Measurements from ENCODE around the gene SAMMSON. TPM values are rescaled to one million over a fixed set of nuclear protein-coding genes. Genes with fewer than 3 reads are reported as not detected.

Gene SAMMSON
- total and polyA plus RNA-seq, 2 experiments from 2014 or later = not detected

GRCh38 chr3:69967156-69967555, 32.4 kb upstream of the SAMMSON start (continued):
- TF ChIP-seq ZNF114 (CRISPR knock-in tag; IDR thresholded peaks at IDR 0.05) (no peak), ZNF331 (CRISPR knock-in tag; IDR thresholded peaks at IDR 0.05; ENCODE audit: low read depth) (no peak), STAT1 (IDR thresholded peaks at IDR 0.05; ENCODE audit: unreplicated experiment) (no peak), CTCF (conservative IDR thresholded peaks at IDR 0.05; ENCODE audit: low read depth in 2 of 2) (no peak), ETS1 (IDR thresholded peaks at IDR 0.05) (no peak)

GRCh38 chr3:69970827-69971226, 28.7 kb upstream of the SAMMSON start:
- no peaks in the 10 kb centered on the region for H3K4me1 ChIP-seq (ENCODE audit: insufficient read depth)
- no peaks in the 10 kb centered on the region for H3K79me2 ChIP-seq (replicated peaks; ENCODE audit: insufficient read depth)
- peaks cover 4% of the 10 kb centered on the region; the same call in 1 of the 2 replicates for H3K9me2 ChIP-seq (ENCODE audit: insufficient read depth)
- no peaks in the 10 kb centered on the region for H3F3A ChIP-seq (replicated peaks; ENCODE audit: low read depth)
- DNase-seq (ENCODE audit: low spot score) (no peak), ATAC-seq (no peak)
- no peak overlapping the region for H3K27ac Mint-ChIP-seq
- H3K4me3 Mint-ChIP-seq = no peak overlapping the region
- no peak overlapping the region for H2AFZ ChIP-seq
- no peak overlapping the region for H3K4me2 ChIP-seq
- H3K9me3 Mint-ChIP-seq = no peaks in the 10 kb centered on the region
- H3K36me3 Mint-ChIP-seq (ENCODE audit: low read depth) = no peaks in the 10 kb centered on the region
- H3K4me1 Mint-ChIP-seq = no peaks in the 10 kb centered on the region
- no peaks in the 10 kb centered on the region for H3K27me3 ChIP-seq (ENCODE audit: insufficient read depth)
- H3K27me3 Mint-ChIP-seq (ENCODE audit: insufficient read depth, low read depth, poor library complexity) = peaks cover 4% of the 10 kb centered on the region
- H3K4me3 ChIP-seq = no peak overlapping the region
- no peaks in the 10 kb centered on the region for H3K36me3 ChIP-seq (ENCODE audit: insufficient read depth)
- H3K27ac ChIP-seq (ENCODE audit: low read depth) = no peak overlapping the region
- H4K20me1 ChIP-seq (replicated peaks; ENCODE audit: insufficient read depth) = no peaks in the 10 kb centered on the region
- TF ChIP-seq EZH2phosphoT487 (IDR thresholded peaks at IDR 0.05; ENCODE audit: unreplicated experiment) = no peak
- no peak for TF ChIP-seq ZNF462 (CRISPR knock-in tag; IDR thresholded peaks at IDR 0.05)
- TF ChIP-seq ZNF114 (CRISPR knock-in tag; IDR thresholded peaks at IDR 0.05) = no peak
- no peak for TF ChIP-seq JUNB (IDR thresholded peaks at IDR 0.05; ENCODE audit: unreplicated experiment)
- TF ChIP-seq EZH2 (IDR thresholded peaks at IDR 0.05; ENCODE audit: low read depth, unreplicated experiment) = no peak
- TF ChIP-seq POLR2AphosphoS5 (IDR thresholded peaks at IDR 0.05; ENCODE audit: low read depth) = no peak
- TF ChIP-seq STAT1 (IDR thresholded peaks at IDR 0.05; ENCODE audit: unreplicated experiment) = no peak
- no peak for TF ChIP-seq ZNF331 (CRISPR knock-in tag; IDR thresholded peaks at IDR 0.05; ENCODE audit: low read depth)
- no peak for TF ChIP-seq NANOG (IDR thresholded peaks at IDR 0.05; ENCODE audit: borderline replicate concordance)
- no peak for TF ChIP-seq CREB1 (CRISPR knock-in tag; IDR thresholded peaks at IDR 0.05; ENCODE audit: low read depth)
- no peak for TF ChIP-seq REST (IDR thresholded peaks at IDR 0.05; ENCODE audit: unreplicated experiment)

Data from GM23338 (cell line).